HepG2 (cell line): ENCODE measurements around the gene DPEP3.

Source experiments
- HMGXB4 ChIP-seq, 2 experiments: sonication (generic) in 1 of 2; formaldehyde crosslinking in 1 of 2; IDR thresholded peaks; 2 replicates each; pipeline versions ENCODE4 v1.4.0 to v1.6.1; 2018 to 2020; ENCODE audit warnings: missing genetic modification reagents in 2 of 2, borderline replicate concordance in 1 of 2, low read depth in 1 of 2, mild to moderate bottlenecking in 1 of 2, missing biosample characterization in 1 of 2
- PAF1 ChIP-seq: IDR thresholded peaks from 2 replicates; pipeline ENCODE4 v1.6.1; 2016; ENCODE audit warnings: missing genetic modification reagents, missing compliant biosample characterization
- POGZ ChIP-seq: sonication (generic); formaldehyde crosslinking; IDR thresholded peaks from 2 replicates; pipeline ENCODE4 v1.4.0; 2020; ENCODE audit warnings: mild to moderate bottlenecking, missing genetic modification reagents
- SRSF9 ChIP-seq: fragments of 200-400 bp; formaldehyde crosslinking; IDR thresholded peaks from 2 replicates; pipeline ENCODE4 v1.6.1; 2018; ENCODE audit warnings: borderline replicate concordance, mild to moderate bottlenecking, low read depth, low read length; ENCODE audit not compliant: insufficient read depth, poor library complexity, severe bottlenecking
- SYNCRIP ChIP-seq: fragments of 200-400 bp; formaldehyde crosslinking; IDR thresholded peaks from 2 replicates; pipeline ENCODE4 v1.6.1; 2018; ENCODE audit warnings: mild to moderate bottlenecking, low read depth, low read length; ENCODE audit not compliant: insufficient read depth
- TCF7L2 ChIP-seq: IDR thresholded peaks from 2 replicates; pipeline ENCODE4 v1.6.1; 2011; ENCODE audit warnings: mild to moderate bottlenecking, low read depth, low read length, moderate library complexity
- TFE3 ChIP-seq: IDR thresholded peaks from 2 replicates; pipeline ENCODE4 v1.6.1; 2016
- ZBTB33 ChIP-seq: sonication (generic); formaldehyde crosslinking; IDR thresholded peaks from 2 replicates; pipeline ENCODE4 v1.4.0; 2020; ENCODE audit warnings: missing genetic modification reagents
- ZNF274 ChIP-seq: sonication (generic); formaldehyde crosslinking; IDR thresholded peaks from 2 replicates; pipeline ENCODE4 v1.5.1; 2020; ENCODE audit warnings: mild to moderate bottlenecking, missing genetic modification reagents
- ZNF367 ChIP-seq: sonication (generic); formaldehyde crosslinking; IDR thresholded peaks from 2 replicates; pipeline ENCODE4 v1.4.0; 2020; ENCODE audit warnings: missing genetic modification reagents, borderline replicate concordance
- ZNF687 ChIP-seq: sonication (generic); formaldehyde crosslinking; IDR thresholded peaks from 2 replicates; pipeline ENCODE4 v1.5.1; 2020; ENCODE audit warnings: mild to moderate bottlenecking, missing genetic modification reagents, moderate library complexity

- TF ChIP-seq SYNCRIP, result no peak
- TF ChIP-seq ZNF687 (CRISPR knock-in tag), result no peak
- TF ChIP-seq POGZ (CRISPR knock-in tag), result no peak
- TF ChIP-seq PAF1 (CRISPR knock-in tag), result no peak
- TF ChIP-seq HMGXB4 (CRISPR knock-in tag; IDR thresholded peaks at IDR 0.05; ENCODE audit: borderline replicate concordance in 1 of 2, low read depth in 1 of 2), result no peak
- no peak for TF ChIP-seq ZBTB33
- no peak for TF ChIP-seq ZNF367 (CRISPR knock-in tag)
- TF ChIP-seq TFE3 (CRISPR knock-in tag), result no peak
- no peak for TF ChIP-seq ZNF274 (CRISPR knock-in tag)
- no peak for TF ChIP-seq SRSF9
- TF ChIP-seq TCF7L2, result no peak
Measured at GRCh38 chr16:67930678-67931211, 49.6 kb downstream of the DPEP3 start.
